T-helper 2 cell treated with Interferon-gamma antibody and Interleukin-4, amounts not matched to agents 5 μg/mL and 100 μg/mL, for 36 hours (primary cell): ENCODE measurements around the gene GRM8.

ENCODE experiments used
- DNase-seq: peaks from one replicate; pipeline ENCODE4 v3.0.0; 2021; ENCODE audit warnings: low spot score
- H3K27ac Mint-ChIP-seq: one replicate; pipeline ENCODE4 v1.8.0; 2021; ENCODE audit warnings: mild to moderate bottlenecking, mixed read lengths
- H3K27me3 Mint-ChIP-seq: one replicate; pipeline ENCODE4 v1.8.0; 2021; ENCODE audit warnings: low read depth, mixed read lengths
- H3K36me3 Mint-ChIP-seq: one replicate; pipeline ENCODE4 v1.8.0; 2021; ENCODE audit warnings: low read depth, mixed read lengths
- H3K4me1 Mint-ChIP-seq: one replicate; pipeline ENCODE4 v1.8.0; 2021; ENCODE audit warnings: low read depth, mixed read lengths
- H3K4me3 Mint-ChIP-seq: one replicate; pipeline ENCODE4 v1.8.0; 2022; ENCODE audit warnings: mild to moderate bottlenecking, moderate library complexity, mixed read lengths
- H3K9me3 Mint-ChIP-seq: one replicate; pipeline ENCODE4 v1.8.0; 2021; ENCODE audit warnings: mixed read lengths

The GRM8 gene

DNA sequence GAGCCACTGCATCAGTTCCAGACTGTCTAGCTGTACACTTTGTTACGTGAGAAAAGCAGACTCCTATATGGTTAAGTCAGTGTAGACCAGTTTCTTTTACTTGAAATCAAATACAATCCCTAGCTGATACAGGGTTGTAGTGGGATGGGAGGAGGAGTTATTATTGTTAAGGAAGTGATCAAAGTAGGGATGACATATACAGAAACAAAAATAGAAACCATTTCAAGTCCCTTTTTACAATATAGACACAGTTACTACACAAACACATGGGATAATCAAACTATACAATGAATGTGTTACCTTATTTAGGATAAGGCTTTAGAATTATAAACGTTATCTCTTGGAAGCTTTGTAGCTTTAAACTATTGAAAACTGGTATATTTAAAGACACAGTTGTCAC is 233.9 kb downstream of the GRM8 start:
- Mint-ChIP-seq H3K27me3 (no peaks in the 10 kb centered on the region), H3K4me3 (no peak overlapping the region), H3K27ac (no peak overlapping the region), H3K9me3 (no peaks in the 10 kb centered on the region), H3K4me1 (no peaks in the 10 kb centered on the region), H3K36me3 (no peaks in the 10 kb centered on the region)
- no peak for DNase-seq

GRCh38 chr7:127017196-127017595 is 235.5 kb downstream of the GRM8 start:
- Mint-ChIP-seq H3K36me3 (no peaks in the 10 kb centered on the region), H3K4me3 (no peak overlapping the region), H3K4me1 (no peaks in the 10 kb centered on the region), H3K27me3 (no peaks in the 10 kb centered on the region), H3K27ac (no peak overlapping the region), H3K9me3 (no peaks in the 10 kb centered on the region)
- no peak for DNase-seq

DNA sequence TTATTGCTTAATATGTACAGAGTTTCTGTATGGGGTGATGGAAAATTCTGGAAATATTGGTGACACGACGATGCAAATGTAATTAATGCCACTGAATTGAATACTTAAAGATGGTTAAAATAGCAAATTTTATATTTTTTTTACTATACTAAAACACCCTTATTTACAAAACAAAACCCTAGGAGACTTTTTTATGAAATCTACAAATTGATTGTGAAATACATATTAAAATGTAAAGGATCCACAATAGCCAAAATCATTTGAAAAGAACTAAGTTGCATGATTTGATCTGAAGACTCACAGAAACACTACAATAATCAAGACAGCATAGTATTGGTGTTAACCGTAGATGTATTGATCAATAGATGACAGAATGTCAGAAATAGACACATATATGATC is 252.0 kb downstream of the GRM8 start:
- H3K4me3 Mint-ChIP-seq: no peak overlapping the region
- H3K27ac Mint-ChIP-seq: no peak overlapping the region
- peaks cover 2% of the 10 kb centered on the region for H3K27me3 Mint-ChIP-seq
- no peaks in the 10 kb centered on the region for H3K4me1 Mint-ChIP-seq
- no peak for DNase-seq
- H3K9me3 Mint-ChIP-seq: no peaks in the 10 kb centered on the region
- H3K36me3 Mint-ChIP-seq: no peaks in the 10 kb centered on the region

DNA sequence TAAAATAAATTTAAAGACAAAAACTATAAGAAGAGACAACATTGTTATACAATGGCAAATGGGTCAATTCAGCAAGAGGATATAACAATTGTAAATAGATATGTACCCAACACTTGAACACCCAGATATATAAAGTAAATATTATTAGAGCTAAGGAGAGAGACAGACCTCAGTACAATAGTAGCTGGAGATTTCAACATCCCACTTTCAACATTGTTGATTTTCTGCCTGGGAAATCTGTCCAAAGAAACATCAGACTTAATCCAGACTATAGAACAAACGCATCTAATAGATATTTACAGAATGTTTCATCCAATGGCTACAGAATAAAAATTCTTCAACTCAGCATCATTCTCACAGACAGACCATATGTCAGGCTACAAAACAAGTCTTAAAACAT is 256.1 kb downstream of the GRM8 start:
- H3K4me1 Mint-ChIP-seq: no peaks in the 10 kb centered on the region

GRCh38 chr7:126993626-126994213 is 259.0 kb downstream of the GRM8 start:
- Mint-ChIP-seq H3K4me1 (no peaks in the 10 kb centered on the region), H3K4me3 (no peak overlapping the region), H3K36me3 (no peaks in the 10 kb centered on the region), H3K9me3 (no peaks in the 10 kb centered on the region), H3K27me3 (no peaks in the 10 kb centered on the region), H3K27ac (no peak overlapping the region)
- DNase-seq: no peak

More for the DNA sequence above, 256.1 kb downstream of the GRM8 start:
- no peak for DNase-seq
- Mint-ChIP-seq H3K9me3 (no peaks in the 10 kb centered on the region), H3K27ac (no peak overlapping the region), H3K4me3 (no peak overlapping the region), H3K27me3 (peaks cover 2% of the 10 kb centered on the region), H3K36me3 (no peaks in the 10 kb centered on the region)

DNA sequence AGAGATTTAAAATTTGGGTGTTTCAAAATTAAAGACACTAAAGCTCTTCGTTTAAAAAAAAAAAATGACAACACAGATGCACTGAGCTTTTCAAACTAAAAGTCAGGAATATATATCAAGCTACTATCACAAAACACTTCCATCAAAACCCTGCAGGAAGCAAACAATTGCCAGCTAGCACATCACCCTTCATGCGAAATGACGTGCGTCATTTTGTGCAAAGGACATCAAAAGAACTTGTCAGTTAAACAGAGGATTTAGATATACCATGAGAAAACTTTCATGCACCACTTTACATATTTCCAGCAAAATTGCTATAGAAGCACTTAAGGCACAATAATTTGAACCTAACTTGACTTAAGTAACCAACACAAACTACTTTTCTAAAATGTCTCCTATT is 264.7 kb downstream of the GRM8 start:
- Mint-ChIP-seq H3K4me1 (no peaks in the 10 kb centered on the region), H3K36me3 (no peaks in the 10 kb centered on the region), H3K4me3 (no peak overlapping the region), H3K27ac (no peak overlapping the region), H3K27me3 (no peaks in the 10 kb centered on the region), H3K9me3 (no peaks in the 10 kb centered on the region)
- DNase-seq: no peak

DNA sequence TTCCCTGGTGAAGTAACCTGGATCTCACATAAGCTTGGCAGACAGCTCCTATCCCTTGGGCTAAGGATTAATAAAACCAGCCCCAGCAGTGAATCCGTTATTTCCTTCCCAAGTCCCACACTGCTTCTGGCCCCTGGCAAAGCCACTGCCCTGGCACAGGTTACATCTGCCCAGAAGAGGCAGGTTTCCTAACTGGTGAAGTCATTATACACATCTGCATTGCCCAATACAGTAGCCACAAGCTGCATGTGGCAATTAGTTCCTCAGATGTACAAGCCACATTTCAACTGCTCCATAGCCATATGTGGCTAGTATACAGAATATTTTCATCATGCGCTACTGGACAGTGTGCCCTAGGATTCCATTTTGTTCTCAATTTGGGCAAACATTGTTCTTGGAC is 273.0 kb downstream of the GRM8 start:
- Mint-ChIP-seq H3K27me3 (no peaks in the 10 kb centered on the region), H3K4me1 (no peaks in the 10 kb centered on the region), H3K4me3 (no peak overlapping the region), H3K36me3 (no peaks in the 10 kb centered on the region), H3K9me3 (no peaks in the 10 kb centered on the region), H3K27ac (no peak overlapping the region)
- DNase-seq: no peak

- Mint-ChIP-seq H3K4me1 (no peaks in the 10 kb centered on the region), H3K36me3 (no peaks in the 10 kb centered on the region), H3K4me3 (no peak overlapping the region), H3K27me3 (no peaks in the 10 kb centered on the region), H3K9me3 (no peaks in the 10 kb centered on the region), H3K27ac (no peak overlapping the region)
- DNase-seq: no peak
Measured at GRCh38 chr7:126978865-126979264, 273.9 kb downstream of the GRM8 start.

GRCh38 chr7:126973066-126973465 is 279.7 kb downstream of the GRM8 start:
- Mint-ChIP-seq H3K27ac (no peak overlapping the region), H3K27me3 (no peaks in the 10 kb centered on the region), H3K4me3 (no peak overlapping the region), H3K4me1 (no peaks in the 10 kb centered on the region), H3K9me3 (no peaks in the 10 kb centered on the region), H3K36me3 (no peaks in the 10 kb centered on the region)
- no peak for DNase-seq

DNA sequence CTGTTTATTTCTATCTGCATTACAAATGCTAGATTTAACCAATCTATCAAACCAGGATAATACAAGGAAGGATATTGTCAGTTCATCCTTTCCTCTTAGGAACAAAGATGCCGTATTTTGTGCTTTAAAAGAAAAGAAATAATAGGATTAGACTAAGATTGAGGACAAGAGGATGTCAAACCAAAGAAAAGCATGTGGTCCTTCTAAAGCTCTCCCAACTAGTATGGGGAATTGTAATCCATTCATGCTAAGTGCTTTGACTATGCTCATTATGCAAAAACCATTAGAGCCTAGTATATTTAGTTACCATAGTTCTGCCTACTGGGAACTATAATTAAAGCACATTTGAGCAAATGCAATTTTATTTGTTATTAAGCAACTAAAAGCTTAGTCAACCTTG is 280.2 kb downstream of the GRM8 start:
- Mint-ChIP-seq H3K4me3 (no peak overlapping the region), H3K4me1 (no peaks in the 10 kb centered on the region), H3K27me3 (no peaks in the 10 kb centered on the region), H3K36me3 (no peaks in the 10 kb centered on the region), H3K9me3 (no peaks in the 10 kb centered on the region), H3K27ac (no peak overlapping the region)
- no peak for DNase-seq

GRCh38 chr7:126959649-126960048 is 293.1 kb downstream of the GRM8 start:
- H3K36me3 Mint-ChIP-seq: no peaks in the 10 kb centered on the region
- no peak overlapping the region for H3K4me3 Mint-ChIP-seq
- no peak for DNase-seq
- no peak overlapping the region for H3K27ac Mint-ChIP-seq
- no peaks in the 10 kb centered on the region for H3K27me3 Mint-ChIP-seq
- H3K9me3 Mint-ChIP-seq: no peaks in the 10 kb centered on the region
- no peaks in the 10 kb centered on the region for H3K4me1 Mint-ChIP-seq

- no peaks in the 10 kb centered on the region for H3K36me3 Mint-ChIP-seq
- H3K9me3 Mint-ChIP-seq: no peaks in the 10 kb centered on the region
- peaks cover 3% of the 10 kb centered on the region for H3K27me3 Mint-ChIP-seq
- H3K4me3 Mint-ChIP-seq: no peak overlapping the region
- H3K4me1 Mint-ChIP-seq: no peaks in the 10 kb centered on the region
- no peak overlapping the region for H3K27ac Mint-ChIP-seq
- no peak for DNase-seq
Measured at GRCh38 chr7:126958367-126958766, 294.4 kb downstream of the GRM8 start.

DNA sequence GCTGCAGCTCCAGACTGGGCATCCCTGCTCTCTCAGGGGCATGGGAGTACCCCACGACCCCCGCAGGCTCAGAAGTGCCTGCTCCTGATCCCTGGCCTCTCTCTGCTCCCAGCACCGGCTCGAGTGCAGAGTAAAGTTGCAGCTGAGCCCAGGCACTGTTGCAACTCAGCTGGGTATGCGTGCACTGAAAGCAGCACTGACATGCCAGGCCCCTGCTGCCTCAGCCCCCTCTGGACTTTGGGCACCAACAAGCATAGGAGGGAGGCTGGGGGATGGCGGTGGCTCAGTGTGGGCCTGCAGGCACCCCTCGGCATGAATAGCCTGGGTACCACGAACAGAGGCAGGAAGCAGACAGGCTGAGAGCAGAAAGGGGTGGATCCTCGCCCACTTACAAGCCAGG is 295.3 kb downstream of the GRM8 start:
- no peak for DNase-seq
- no peak overlapping the region for H3K27ac Mint-ChIP-seq
- no peaks in the 10 kb centered on the region for H3K36me3 Mint-ChIP-seq
- no peaks in the 10 kb centered on the region for H3K4me1 Mint-ChIP-seq
- no peak overlapping the region for H3K4me3 Mint-ChIP-seq
- H3K9me3 Mint-ChIP-seq: no peaks in the 10 kb centered on the region
- peaks cover 4% of the 10 kb centered on the region for H3K27me3 Mint-ChIP-seq

- Mint-ChIP-seq H3K9me3 (no peaks in the 10 kb centered on the region), H3K4me3 (no peak overlapping the region), H3K27ac (no peak overlapping the region), H3K4me1 (no peaks in the 10 kb centered on the region), H3K36me3 (no peaks in the 10 kb centered on the region), H3K27me3 (peaks cover 4% of the 10 kb centered on the region)
- DNase-seq: no peak
Measured at GRCh38 chr7:126953461-126953860, 299.3 kb downstream of the GRM8 start.

GRCh38 chr7:126948664-126949063 is 304.1 kb downstream of the GRM8 start:
- no peak overlapping the region for H3K27ac Mint-ChIP-seq
- peaks cover 3% of the 10 kb centered on the region for H3K27me3 Mint-ChIP-seq
- H3K36me3 Mint-ChIP-seq: no peaks in the 10 kb centered on the region
- no peaks in the 10 kb centered on the region for H3K9me3 Mint-ChIP-seq
- no peak overlapping the region for H3K4me3 Mint-ChIP-seq
- no peaks in the 10 kb centered on the region for H3K4me1 Mint-ChIP-seq
- DNase-seq: no peak
